Measurements from ENCODE around the gene MARCHF10. TPM values are rescaled to one million over a fixed set of nuclear protein-coding genes. Genes with fewer than 3 reads are reported as not detected.

The MARCHF10 gene
- total RNA-seq, 1 donor from 2014 or later = 0.25 TPM

GRCh38 chr17:62818526-62818925 lies 10.4 kb upstream of the MARCHF10 start:
- Histone ChIP-seq H3K9me3 (no peaks in the 10 kb centered on the region), H3K4me1 (peaks cover 16% of the 10 kb centered on the region), H3K27me3 (no peaks in the 10 kb centered on the region), H3K4me3 (no peak overlapping the region), H3K36me3 (no peaks in the 10 kb centered on the region), H3K27ac (no peak overlapping the region)
- DNase-seq (ENCODE audit: extremely low spot score in 2 of 2) = peak in 1 of 2 donors; percentile 13
- intact Hi-C loops (cut with DNase I) = no loop called here
- TF ChIP-seq POLR2A (IDR thresholded peaks at IDR 0.05) = no peak
- no peak for TF ChIP-seq POLR2AphosphoS5 (IDR thresholded peaks at IDR 0.05; ENCODE audit: insufficient read depth in 1 of 2, low read depth in 1 of 2)

- DNase-seq (ENCODE audit: extremely low spot score in 2 of 2) = no peak
- peaks cover 16% of the 10 kb centered on the region for H3K4me1 ChIP-seq
- no peak overlapping the region for H3K27ac ChIP-seq
- intact Hi-C loops (cut with DNase I) = no loop called here
- H3K27me3 ChIP-seq = no peaks in the 10 kb centered on the region
- H3K9me3 ChIP-seq = no peaks in the 10 kb centered on the region
- no peaks in the 10 kb centered on the region for H3K36me3 ChIP-seq
- TF ChIP-seq POLR2AphosphoS5 (IDR thresholded peaks at IDR 0.05; ENCODE audit: insufficient read depth in 1 of 2, low read depth in 1 of 2) (no peak), POLR2A (IDR thresholded peaks at IDR 0.05) (no peak), CTCF (IDR thresholded peaks at IDR 0.05) (no peak)
- H3K4me3 ChIP-seq = no peak overlapping the region
Measured at GRCh38 chr17:62816282-62816839, 8.2 kb upstream of the MARCHF10 start.

- no peaks in the 10 kb centered on the region for H3K9me3 ChIP-seq
- peaks cover 8% of the 10 kb centered on the region for H3K4me1 ChIP-seq
- no peaks in the 10 kb centered on the region for H3K27me3 ChIP-seq
- H3K27ac ChIP-seq = no peak overlapping the region
- intact Hi-C loops (cut with DNase I) = no loop called here
- no peaks in the 10 kb centered on the region for H3K36me3 ChIP-seq
- DNase-seq (ENCODE audit: extremely low spot score in 2 of 2) = no peak
- H3K4me3 ChIP-seq = no peak overlapping the region
- TF ChIP-seq CTCF (IDR thresholded peaks at IDR 0.05) = no peak
- no peak for TF ChIP-seq POLR2A (IDR thresholded peaks at IDR 0.05)
- no peak for TF ChIP-seq POLR2AphosphoS5 (IDR thresholded peaks at IDR 0.05; ENCODE audit: insufficient read depth in 1 of 2, low read depth in 1 of 2)
Measured at GRCh38 chr17:62809656-62810055, 1.5 kb upstream of the MARCHF10 start.

GRCh38 chr17:62808576-62808970 lies 459 bp upstream of the MARCHF10 start:
- Histone ChIP-seq H3K27ac (no peak overlapping the region), H3K4me3 (peak overlapping the region in 1 of 2 donors; percentile 31), H3K9me3 (no peaks in the 10 kb centered on the region), H3K4me1 (peaks cover 8% of the 10 kb centered on the region), H3K27me3 (no peaks in the 10 kb centered on the region), H3K36me3 (no peaks in the 10 kb centered on the region)
- intact Hi-C loops (cut with DNase I) = no loop called here
- TF ChIP-seq POLR2AphosphoS5 (IDR thresholded peaks at IDR 0.05; ENCODE audit: insufficient read depth in 1 of 2, low read depth in 1 of 2) (no peak), POLR2A (IDR thresholded peaks at IDR 0.05) (no peak)
- DNase-seq (ENCODE audit: extremely low spot score in 2 of 2) = no peak

GRCh38 chr17:62805234-62805633 lies 2.9 kb downstream of the MARCHF10 start:
- H3K9me3 ChIP-seq = no peaks in the 10 kb centered on the region
- H3K4me3 ChIP-seq = no peak overlapping the region
- intact Hi-C loops (cut with DNase I) = no loop called here
- DNase-seq (ENCODE audit: extremely low spot score in 2 of 2) = no peak
- H3K27ac ChIP-seq = no peak overlapping the region
- H3K4me1 ChIP-seq = peaks cover 8% of the 10 kb centered on the region
- TF ChIP-seq POLR2A (IDR thresholded peaks at IDR 0.05) (no peak), CTCF (IDR thresholded peaks at IDR 0.05) (no peak), POLR2AphosphoS5 (IDR thresholded peaks at IDR 0.05; ENCODE audit: insufficient read depth in 1 of 2, low read depth in 1 of 2) (no peak)
- no peaks in the 10 kb centered on the region for H3K36me3 ChIP-seq
- H3K27me3 ChIP-seq = no peaks in the 10 kb centered on the region

- no peaks in the 10 kb centered on the region for H3K9me3 ChIP-seq
- H3K4me1 ChIP-seq = peaks cover 8% of the 10 kb centered on the region
- H3K4me3 ChIP-seq = no peak overlapping the region
- H3K27me3 ChIP-seq = no peaks in the 10 kb centered on the region
- no peak for DNase-seq (ENCODE audit: extremely low spot score in 2 of 2)
- intact Hi-C loops (cut with DNase I) = no loop called here
- no peak overlapping the region for H3K27ac ChIP-seq
- no peaks in the 10 kb centered on the region for H3K36me3 ChIP-seq
- TF ChIP-seq POLR2AphosphoS5 (IDR thresholded peaks at IDR 0.05; ENCODE audit: insufficient read depth in 1 of 2, low read depth in 1 of 2) = no peak
- TF ChIP-seq POLR2A (IDR thresholded peaks at IDR 0.05) = no peak
- no peak for TF ChIP-seq CTCF (IDR thresholded peaks at IDR 0.05)
Measured at GRCh38 chr17:62804822-62805221, 3.3 kb downstream of the MARCHF10 start.

Measured in vagina (tissue), 2 donors.